ENCODE results near the gene PROSER3.

PROSER3 gene

DNA sequence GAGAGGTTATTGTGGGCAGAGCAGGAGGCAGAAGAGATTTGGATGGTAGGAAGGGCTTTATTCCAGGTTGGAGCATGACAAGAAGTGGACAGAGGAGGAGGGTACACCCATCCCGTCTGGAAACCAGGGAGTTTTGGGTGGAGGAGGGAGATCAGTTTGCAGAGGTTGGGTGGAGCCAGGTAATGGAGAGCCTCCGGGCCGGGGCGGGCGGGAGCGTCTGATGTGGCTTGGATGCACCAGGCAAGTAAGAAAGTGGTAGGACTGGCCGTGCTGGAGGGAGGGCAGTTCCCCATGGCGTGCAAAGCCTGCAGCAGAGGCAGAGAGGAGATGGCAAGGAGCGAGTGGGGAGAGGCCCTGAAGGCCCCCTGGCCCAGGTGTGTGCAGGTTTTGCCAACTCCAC, 26.6 kb upstream of the PROSER3 start:
- peaks cover 65 to 70% of the 10 kb centered on the region in 2 donors for H3K36me3 ChIP-seq (ENCODE audit: control insufficient read depth in 2 of 2, insufficient read depth in 2 of 2, low read length in 2 of 2)
- no peak overlapping the region for H3K27ac ChIP-seq (ENCODE audit: low read length)
- H3K4me3 ChIP-seq (ENCODE audit: low read length in 2 of 2), result no peak overlapping the region

DNA sequence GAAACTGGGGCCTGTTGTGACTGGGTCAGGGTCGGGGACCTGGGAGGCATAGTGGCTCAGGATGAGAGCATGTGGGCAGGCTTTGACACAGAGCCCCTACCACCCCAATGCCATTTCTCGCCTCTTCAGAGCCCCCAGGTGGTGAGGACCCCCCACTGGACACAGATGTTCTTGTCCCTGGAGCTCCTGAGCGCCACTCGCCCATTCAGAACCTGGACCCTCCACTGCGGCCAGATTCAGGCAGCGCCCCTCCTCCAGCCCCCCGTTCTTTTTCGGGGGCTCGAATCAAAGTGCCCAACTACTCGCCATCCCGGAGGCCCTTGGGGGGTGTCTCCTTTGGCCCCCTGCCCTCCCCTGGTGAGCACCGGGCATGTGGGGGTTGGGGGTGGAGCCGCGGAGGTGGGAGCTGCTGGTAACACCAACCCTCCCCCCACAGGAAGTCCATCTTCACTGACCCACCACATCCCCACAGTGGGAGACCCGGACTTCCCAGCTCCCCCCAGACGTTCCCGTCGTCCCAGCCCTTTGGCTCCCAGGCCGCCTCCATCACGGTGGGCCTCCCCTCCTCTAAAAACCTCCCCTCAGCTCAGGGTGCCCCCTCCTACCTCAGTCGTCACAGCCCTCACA, 26.1 kb upstream of the PROSER3 start:
- Histone ChIP-seq H3K9me3 (ENCODE audit: control insufficient read depth in 2 of 2, low read length in 2 of 2) (no peaks in the 10 kb centered on the region), H3K36me3 (ENCODE audit: control insufficient read depth in 2 of 2, insufficient read depth in 2 of 2, low read length in 2 of 2) (peaks cover 60 to 70% of the 10 kb centered on the region in 2 donors), H3K27ac (ENCODE audit: low read length) (no peak overlapping the region)

More for the DNA sequence above, 26.6 kb upstream of the PROSER3 start:
- Histone ChIP-seq H3K9ac (ENCODE audit: low read length in 2 of 2) (no peak overlapping the region), H3K4me1 (ENCODE audit: control insufficient read depth, insufficient read depth, low read length) (no peaks in the 10 kb centered on the region), H3K27me3 (ENCODE audit: control insufficient read depth in 1 of 2, insufficient read depth in 2 of 2, low read length in 2 of 2) (no peaks in the 10 kb centered on the region), H3K9me3 (ENCODE audit: control insufficient read depth in 2 of 2, low read length in 2 of 2) (no peaks in the 10 kb centered on the region)

DNA sequence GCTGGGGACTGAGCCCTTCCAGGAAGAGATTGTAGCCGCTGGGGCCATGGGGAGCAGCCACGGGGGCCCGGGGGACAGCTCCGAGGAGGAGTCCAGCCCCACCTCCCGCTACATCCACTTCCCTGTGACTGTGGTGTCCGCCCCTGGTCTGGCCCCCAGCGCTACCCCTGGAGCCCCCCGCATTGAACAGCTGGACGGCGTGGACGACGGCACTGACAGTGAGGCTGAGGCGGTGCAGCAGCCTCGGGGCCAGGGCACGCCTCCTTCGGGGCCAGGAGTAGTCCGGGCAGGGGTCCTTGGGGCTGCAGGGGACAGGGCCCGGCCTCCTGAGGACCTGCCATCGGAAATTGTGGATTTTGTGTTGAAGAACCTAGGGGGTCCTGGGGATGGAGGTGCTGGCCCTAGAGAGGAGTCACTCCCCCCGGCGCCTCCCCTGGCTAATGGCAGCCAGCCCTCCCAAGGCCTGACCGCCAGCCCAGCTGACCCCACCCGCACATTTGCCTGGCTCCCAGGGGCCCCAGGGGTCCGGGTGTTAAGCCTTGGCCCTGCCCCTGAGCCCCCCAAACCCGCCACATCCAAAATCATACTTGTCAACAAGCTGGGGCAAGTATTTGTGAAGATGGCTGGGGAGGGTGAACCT, 25.3 kb upstream of the PROSER3 start:
- H3K36me3 ChIP-seq (ENCODE audit: control insufficient read depth in 2 of 2, insufficient read depth in 2 of 2, low read length in 2 of 2), result peaks cover 53 to 65% of the 10 kb centered on the region in 2 donors
- H3K9ac ChIP-seq (ENCODE audit: low read length in 2 of 2), result no peak overlapping the region
- no peaks in the 10 kb centered on the region for H3K27me3 ChIP-seq (ENCODE audit: control insufficient read depth in 1 of 2, insufficient read depth in 2 of 2, low read length in 2 of 2)
- H3K4me3 ChIP-seq (ENCODE audit: low read length in 2 of 2), result no peak overlapping the region
- no peaks in the 10 kb centered on the region for H3K4me1 ChIP-seq (ENCODE audit: control insufficient read depth, insufficient read depth, low read length)
- H3K27ac ChIP-seq (ENCODE audit: low read length), result no peak overlapping the region
- no peaks in the 10 kb centered on the region for H3K9me3 ChIP-seq (ENCODE audit: control insufficient read depth in 2 of 2, low read length in 2 of 2)

More for the DNA sequence above, 26.1 kb upstream of the PROSER3 start:
- Histone ChIP-seq H3K4me3 (ENCODE audit: low read length in 2 of 2) (no peak overlapping the region), H3K4me1 (ENCODE audit: control insufficient read depth, insufficient read depth, low read length) (no peaks in the 10 kb centered on the region), H3K27me3 (ENCODE audit: control insufficient read depth in 1 of 2, insufficient read depth in 2 of 2, low read length in 2 of 2) (no peaks in the 10 kb centered on the region), H3K9ac (ENCODE audit: low read length in 2 of 2) (no peak overlapping the region)

DNA sequence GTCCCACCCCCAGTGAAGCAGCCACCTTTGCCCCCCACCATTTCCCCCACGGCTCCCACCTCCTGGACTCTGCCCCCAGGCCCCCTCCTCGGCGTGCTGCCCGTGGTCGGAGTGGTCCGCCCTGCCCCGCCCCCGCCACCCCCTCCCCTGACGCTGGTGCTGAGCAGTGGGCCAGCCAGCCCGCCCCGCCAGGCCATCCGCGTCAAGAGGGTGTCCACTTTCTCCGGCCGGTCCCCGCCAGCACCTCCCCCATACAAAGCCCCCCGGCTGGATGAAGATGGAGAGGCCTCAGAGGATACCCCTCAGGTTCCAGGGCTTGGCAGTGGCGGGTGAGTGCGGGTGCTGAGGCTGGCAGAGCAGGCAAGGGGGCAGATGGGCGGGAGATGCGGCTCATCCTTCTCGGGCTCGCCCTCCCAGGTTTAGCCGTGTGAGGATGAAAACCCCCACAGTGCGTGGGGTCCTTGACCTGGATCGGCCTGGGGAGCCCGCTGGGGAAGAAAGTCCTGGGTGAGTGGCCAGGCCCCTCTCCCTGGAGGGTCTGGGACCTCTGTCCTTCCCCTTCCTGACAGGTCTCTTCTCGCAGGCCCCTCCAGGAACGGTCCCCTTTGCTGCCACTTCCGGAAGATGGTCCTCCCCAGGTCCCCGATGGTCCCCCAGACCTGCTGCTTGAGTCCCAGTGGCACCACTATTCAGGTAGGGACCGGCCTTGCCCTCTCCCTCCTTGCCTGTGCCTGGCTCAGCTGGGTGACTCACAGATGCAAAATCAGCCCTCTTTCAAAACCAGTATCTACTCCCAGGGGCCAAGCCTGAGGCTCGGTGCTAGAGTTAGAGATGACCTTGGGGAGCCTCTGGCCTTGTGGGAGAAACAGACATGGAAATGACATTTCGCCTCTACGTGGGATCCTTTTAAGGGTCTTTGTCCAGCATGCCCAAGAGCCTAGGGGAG, 24.5 kb upstream of the PROSER3 start:
- H3K9me3 ChIP-seq (ENCODE audit: control insufficient read depth in 2 of 2, low read length in 2 of 2), result no peaks in the 10 kb centered on the region
- no peak overlapping the region for H3K27ac ChIP-seq (ENCODE audit: low read length)
- H3K4me3 ChIP-seq (ENCODE audit: low read length in 2 of 2), result no peak overlapping the region
- no peak overlapping the region for H3K9ac ChIP-seq (ENCODE audit: low read length in 2 of 2)
- no peaks in the 10 kb centered on the region for H3K27me3 ChIP-seq (ENCODE audit: control insufficient read depth in 1 of 2, insufficient read depth in 2 of 2, low read length in 2 of 2)
- peaks cover 55 to 66% of the 10 kb centered on the region in 2 donors for H3K36me3 ChIP-seq (ENCODE audit: control insufficient read depth in 2 of 2, insufficient read depth in 2 of 2, low read length in 2 of 2)
- H3K4me1 ChIP-seq (ENCODE audit: control insufficient read depth, insufficient read depth, low read length), result no peaks in the 10 kb centered on the region

DNA sequence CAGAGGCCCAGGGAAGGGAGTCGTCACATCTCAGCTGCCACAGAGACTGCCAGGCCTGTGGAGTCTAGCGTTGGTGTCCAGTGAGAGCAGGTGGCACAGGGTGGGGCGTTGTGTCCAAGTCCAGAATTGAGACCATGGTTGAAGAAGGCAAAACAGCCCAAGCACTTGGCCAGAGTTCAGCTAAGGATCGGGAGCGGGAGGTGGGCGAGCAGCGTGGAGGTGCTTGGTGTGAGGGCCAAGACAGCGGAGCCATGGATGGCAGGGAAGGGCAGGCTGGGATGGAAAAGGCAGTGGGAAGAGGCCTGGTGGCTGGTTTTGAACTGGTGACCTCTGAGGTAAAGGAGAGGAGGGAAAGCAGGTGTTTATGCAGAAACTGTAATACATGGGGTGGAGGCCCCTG, 23.7 kb upstream of the PROSER3 start:
- Histone ChIP-seq H3K9ac (ENCODE audit: low read length in 2 of 2) (no peak overlapping the region), H3K36me3 (ENCODE audit: control insufficient read depth in 2 of 2, insufficient read depth in 2 of 2, low read length in 2 of 2) (peaks cover 52 to 62% of the 10 kb centered on the region in 2 donors), H3K4me3 (ENCODE audit: low read length in 2 of 2) (no peak overlapping the region), H3K27ac (ENCODE audit: low read length) (no peak overlapping the region), H3K27me3 (ENCODE audit: control insufficient read depth in 1 of 2, insufficient read depth in 2 of 2, low read length in 2 of 2) (no peaks in the 10 kb centered on the region), H3K4me1 (ENCODE audit: control insufficient read depth, insufficient read depth, low read length) (no peaks in the 10 kb centered on the region), H3K9me3 (ENCODE audit: control insufficient read depth in 2 of 2, low read length in 2 of 2) (no peaks in the 10 kb centered on the region)

DNA sequence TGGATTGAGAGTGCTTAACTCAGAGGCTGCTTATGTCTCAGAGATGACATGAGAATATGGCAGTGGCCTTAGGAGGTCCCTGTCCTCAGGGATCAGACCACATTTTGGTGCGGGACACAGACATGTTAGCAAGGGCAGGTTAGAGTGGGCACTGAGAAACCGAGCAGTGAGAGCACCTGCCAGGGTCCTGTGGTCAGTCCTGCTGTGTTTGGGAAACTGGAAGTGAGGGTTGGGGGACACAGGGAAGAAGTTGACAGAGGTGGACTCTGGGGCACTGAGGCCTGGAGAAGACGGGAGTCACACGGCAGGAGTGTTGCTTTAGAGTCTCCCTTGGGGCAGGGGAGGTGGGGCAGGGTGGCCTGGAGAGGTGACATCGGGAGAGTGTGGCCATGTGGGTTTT, 23.1 kb upstream of the PROSER3 start:
- no peaks in the 10 kb centered on the region for H3K9me3 ChIP-seq (ENCODE audit: control insufficient read depth in 2 of 2, low read length in 2 of 2)
- peaks cover 47 to 56% of the 10 kb centered on the region in 2 donors for H3K36me3 ChIP-seq (ENCODE audit: control insufficient read depth in 2 of 2, insufficient read depth in 2 of 2, low read length in 2 of 2)
- no peak overlapping the region for H3K9ac ChIP-seq (ENCODE audit: low read length in 2 of 2)
- H3K4me1 ChIP-seq (ENCODE audit: control insufficient read depth, insufficient read depth, low read length), result peaks cover 4% of the 10 kb centered on the region
- no peak overlapping the region for H3K4me3 ChIP-seq (ENCODE audit: low read length in 2 of 2)
- no peak overlapping the region for H3K27ac ChIP-seq (ENCODE audit: low read length)
- H3K27me3 ChIP-seq (ENCODE audit: control insufficient read depth in 1 of 2, insufficient read depth in 2 of 2, low read length in 2 of 2), result no peaks in the 10 kb centered on the region

DNA sequence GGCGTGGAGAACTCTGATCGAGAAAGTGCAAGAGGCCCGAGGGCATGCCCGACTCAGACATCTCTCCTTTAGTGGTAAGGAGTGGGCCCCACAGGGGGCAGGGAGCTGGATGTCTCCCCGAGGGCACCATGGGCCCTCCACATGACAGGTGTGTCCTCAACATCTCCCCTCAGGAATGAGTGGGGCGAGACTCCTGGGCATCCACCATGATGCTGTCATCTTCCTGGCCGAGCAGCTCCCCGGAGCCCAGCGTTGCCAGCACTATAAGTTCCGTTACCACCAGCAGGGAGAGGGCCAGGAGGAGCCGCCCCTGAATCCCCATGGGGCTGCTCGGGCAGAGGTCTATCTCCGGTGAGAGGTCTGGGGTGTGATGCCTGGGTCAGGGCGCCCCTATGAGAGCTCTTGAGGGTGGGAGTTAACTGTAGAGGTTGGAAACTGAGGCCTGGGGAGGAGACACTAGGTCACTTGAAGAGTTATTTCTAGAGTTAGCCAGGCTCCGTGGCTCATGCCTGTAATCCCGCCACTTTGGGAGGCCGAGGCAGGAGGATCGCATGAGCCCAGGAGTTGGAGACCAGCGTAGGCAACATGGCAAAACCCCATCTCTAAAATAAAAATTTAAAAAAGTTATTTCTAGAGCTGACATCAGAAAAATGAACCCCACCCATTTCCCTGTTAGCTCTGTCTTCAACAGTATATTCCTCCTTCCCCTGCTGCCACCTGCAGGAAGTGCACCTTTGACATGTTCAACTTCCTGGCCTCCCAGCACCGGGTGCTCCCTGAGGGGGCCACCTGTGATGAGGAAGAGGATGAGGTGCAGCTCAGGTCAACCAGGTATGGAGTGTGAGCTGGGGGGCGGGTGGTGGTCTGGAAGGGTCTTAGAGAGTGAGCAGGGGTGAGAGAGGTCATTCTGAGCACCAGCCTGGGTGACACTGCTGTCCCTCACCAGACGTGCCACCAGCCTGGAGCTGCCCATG, 20.8 kb upstream of the PROSER3 start:
- no peak overlapping the region for H3K9ac ChIP-seq (ENCODE audit: low read length in 2 of 2)
- H3K27ac ChIP-seq (ENCODE audit: low read length), result no peak overlapping the region
- peaks cover 14% of the 10 kb centered on the region for H3K4me1 ChIP-seq (ENCODE audit: control insufficient read depth, insufficient read depth, low read length)
- H3K4me3 ChIP-seq (ENCODE audit: low read length in 2 of 2), result no peak overlapping the region
- no peaks in the 10 kb centered on the region for H3K27me3 ChIP-seq (ENCODE audit: control insufficient read depth in 1 of 2, insufficient read depth in 2 of 2, low read length in 2 of 2)
- H3K9me3 ChIP-seq (ENCODE audit: control insufficient read depth in 2 of 2, low read length in 2 of 2), result no peaks in the 10 kb centered on the region
- peaks cover 30 to 40% of the 10 kb centered on the region in 2 donors for H3K36me3 ChIP-seq (ENCODE audit: control insufficient read depth in 2 of 2, insufficient read depth in 2 of 2, low read length in 2 of 2)

DNA sequence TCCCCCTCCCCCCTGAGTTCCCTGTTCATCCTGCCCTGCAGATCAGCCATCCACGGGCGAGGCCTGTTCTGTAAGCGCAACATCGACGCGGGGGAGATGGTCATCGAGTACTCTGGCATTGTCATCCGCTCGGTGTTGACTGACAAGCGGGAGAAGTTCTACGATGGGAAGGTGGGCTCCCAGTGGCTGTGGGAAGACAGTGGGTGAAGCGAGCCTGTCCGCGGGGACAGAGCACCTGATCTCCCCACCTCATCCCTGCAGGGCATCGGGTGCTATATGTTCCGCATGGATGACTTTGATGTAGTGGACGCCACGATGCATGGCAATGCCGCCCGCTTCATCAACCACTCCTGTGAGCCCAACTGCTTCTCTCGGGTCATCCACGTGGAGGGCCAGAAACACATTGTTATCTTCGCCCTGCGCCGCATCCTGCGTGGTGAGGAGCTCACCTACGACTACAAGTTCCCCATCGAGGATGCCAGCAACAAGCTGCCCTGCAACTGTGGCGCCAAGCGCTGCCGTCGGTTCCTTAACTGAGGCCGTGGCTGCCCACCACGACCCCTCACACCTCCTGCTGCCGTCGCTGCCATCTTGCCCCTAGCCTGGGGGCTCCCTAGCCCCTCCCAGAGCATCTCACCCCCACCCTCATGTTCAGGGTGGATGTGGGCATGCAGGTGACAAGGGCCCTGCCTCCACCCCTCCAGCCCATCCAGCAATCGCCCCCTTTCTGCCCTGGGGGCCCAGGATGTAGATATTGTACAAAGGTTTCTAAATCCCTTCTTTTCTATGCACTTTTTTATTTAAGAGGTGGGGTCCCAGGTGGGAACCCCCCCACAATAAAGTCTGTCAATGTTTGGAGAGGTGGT, 19.7 kb upstream of the PROSER3 start:
- Histone ChIP-seq H3K9me3 (ENCODE audit: control insufficient read depth in 2 of 2, low read length in 2 of 2) (no peaks in the 10 kb centered on the region), H3K27me3 (ENCODE audit: control insufficient read depth in 1 of 2, insufficient read depth in 2 of 2, low read length in 2 of 2) (no peaks in the 10 kb centered on the region), H3K4me3 (ENCODE audit: low read length in 2 of 2) (no peak overlapping the region), H3K27ac (ENCODE audit: low read length) (no peak overlapping the region), H3K36me3 (ENCODE audit: control insufficient read depth in 2 of 2, insufficient read depth in 2 of 2, low read length in 2 of 2) (peaks cover 35 to 43% of the 10 kb centered on the region in 2 donors), H3K9ac (ENCODE audit: low read length in 2 of 2) (no peak overlapping the region), H3K4me1 (ENCODE audit: control insufficient read depth, insufficient read depth, low read length) (peaks cover 21% of the 10 kb centered on the region)

DNA sequence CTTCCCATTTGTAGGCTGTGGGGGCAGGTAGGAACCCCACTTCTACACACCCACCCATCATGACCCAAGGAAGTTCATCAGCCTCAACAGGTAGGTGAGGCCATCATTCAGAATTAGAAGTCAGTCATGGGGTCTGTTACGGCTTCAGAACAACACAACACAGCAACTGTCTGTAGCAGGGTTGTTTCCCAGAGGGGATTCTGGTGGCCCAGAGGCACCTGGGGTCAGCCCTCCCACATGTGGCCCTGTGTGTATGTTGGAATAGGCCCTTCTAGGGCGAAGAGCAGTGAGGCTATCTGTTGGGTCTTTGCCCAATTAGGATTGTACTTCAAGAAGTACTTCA, 19.1 kb upstream of the PROSER3 start:
- no peak overlapping the region for H3K9ac ChIP-seq (ENCODE audit: low read length in 2 of 2)
- H3K4me1 ChIP-seq (ENCODE audit: control insufficient read depth, insufficient read depth, low read length), result peaks cover 22% of the 10 kb centered on the region
- peaks cover 35 to 40% of the 10 kb centered on the region in 2 donors for H3K36me3 ChIP-seq (ENCODE audit: control insufficient read depth in 2 of 2, insufficient read depth in 2 of 2, low read length in 2 of 2)
- H3K9me3 ChIP-seq (ENCODE audit: control insufficient read depth in 2 of 2, low read length in 2 of 2), result no peaks in the 10 kb centered on the region
- H3K4me3 ChIP-seq (ENCODE audit: low read length in 2 of 2), result no peak overlapping the region
- H3K27me3 ChIP-seq (ENCODE audit: control insufficient read depth in 1 of 2, insufficient read depth in 2 of 2, low read length in 2 of 2), result no peaks in the 10 kb centered on the region
- no peak overlapping the region for H3K27ac ChIP-seq (ENCODE audit: low read length)

Measured in stomach smooth muscle (tissue), 2 donors.